GM06990 (cell line): ENCODE measurements around the gene SYMPK.
A peak's percentile ranks its signal among the peaks of the same experiment; 100 is the strongest.

Experiments
- DNase-seq: peaks from one replicate; pipeline ENCODE4 v3.0.0-alpha.2; 2011; ENCODE audit not compliant: insufficient read length; ENCODE audit errors: extremely low read depth
- H3K27me3 ChIP-seq: replicated peaks from 2 replicates; pipeline ENCODE4 v1.6.0; 2011; ENCODE audit warnings: low read length; ENCODE audit not compliant: control insufficient read depth, insufficient read depth
- H3K36me3 ChIP-seq: 2 replicates; pipeline ENCODE4 v1.5.1; 2011; ENCODE audit warnings: low read length; ENCODE audit not compliant: control insufficient read depth, insufficient read depth
- H3K4me3 ChIP-seq: replicated peaks from 2 replicates; pipeline ENCODE4 v1.5.1; 2011; ENCODE audit warnings: low read depth, mild to moderate bottlenecking, control low read depth, low read length
- CTCF ChIP-seq: IDR thresholded peaks from 2 replicates; pipeline ENCODE4 v1.5.1; 2011; ENCODE audit warnings: low read length, control low read depth, mild to moderate bottlenecking, inconsistent platforms; ENCODE audit not compliant: insufficient read depth, poor library complexity, severe bottlenecking

Gene SYMPK

GRCh38 chr19:45883881-45884681 is 21.1 kb upstream of the SYMPK start:
- no peak for DNase-seq
- no peaks in the 10 kb centered on the region for H3K36me3 ChIP-seq
- no peaks in the 10 kb centered on the region for H3K27me3 ChIP-seq
- no peak for TF ChIP-seq CTCF
- H3K4me3 ChIP-seq = no peak overlapping the region

- TF ChIP-seq CTCF = no peak
- no peaks in the 10 kb centered on the region for H3K36me3 ChIP-seq
- no peak overlapping the region for H3K4me3 ChIP-seq
- no peak for DNase-seq
- no peaks in the 10 kb centered on the region for H3K27me3 ChIP-seq
Observed at GRCh38 chr19:45883586-45883880, 20.6 kb upstream of the SYMPK start.

GRCh38 chr19:45882652-45883585 is 20.0 kb upstream of the SYMPK start:
- H3K4me3 ChIP-seq = peak overlapping the region; percentile 68
- H3K36me3 ChIP-seq = no peaks in the 10 kb centered on the region
- TF ChIP-seq CTCF = peak; percentile 100
- DNase-seq = peak; percentile 95
- H3K27me3 ChIP-seq = no peaks in the 10 kb centered on the region

- H3K36me3 ChIP-seq = no peaks in the 10 kb centered on the region
- no peaks in the 10 kb centered on the region for H3K27me3 ChIP-seq
- no peak for DNase-seq
- TF ChIP-seq CTCF = no peak
- no peak overlapping the region for H3K4me3 ChIP-seq
Observed at GRCh38 chr19:45881909-45882528, 19.1 kb upstream of the SYMPK start.

GRCh38 chr19:45881082-45881908 is 18.3 kb upstream of the SYMPK start:
- DNase-seq = no peak
- no peak for TF ChIP-seq CTCF

More at GRCh38 chr19:45881082-45881908, 18.3 kb upstream of the SYMPK start:
- Histone ChIP-seq H3K36me3 (no peaks in the 10 kb centered on the region), H3K4me3 (no peak overlapping the region), H3K27me3 (no peaks in the 10 kb centered on the region)
